ENCODE data around the gene IGFN1.

IGFN1 gene

GRCh38 chr1:201208236-201208635, 17.6 kb downstream of the IGFN1 start:
- no peaks in the 10 kb centered on the region for H3K79me2 ChIP-seq (ENCODE audit: insufficient read depth, low read length)
- no peak overlapping the region for H2AFZ ChIP-seq (ENCODE audit: low read depth, low read length)
- H3K9ac ChIP-seq (ENCODE audit: low read depth, low read length), result no peak overlapping the region
- H3K4me2 ChIP-seq (ENCODE audit: insufficient read depth, low read length), result no peak overlapping the region
- H3K4me1 ChIP-seq (ENCODE audit: insufficient read depth, low read length), result no peaks in the 10 kb centered on the region
- no peak overlapping the region for H3K4me3 ChIP-seq (ENCODE audit: low read depth in 1 of 2, low read length in 2 of 2)
- H4K20me1 ChIP-seq (ENCODE audit: insufficient read depth, low read length), result 0 out of 2 replicates have a peak, but pooled peaks cover 4% of the 10 kb centered on the region
- H3K27ac ChIP-seq (ENCODE audit: low read length), result no peak overlapping the region
- no peak for TF ChIP-seq CTCF (IDR thresholded peaks at IDR 0.05; ENCODE audit: borderline replicate concordance, extremely low read depth, low read length, poor library complexity, severe bottlenecking)
- TF ChIP-seq EZH2 (IDR thresholded peaks at IDR 0.05; ENCODE audit: borderline replicate concordance, low read depth, low read length, severe bottlenecking), result no peak
- ATAC-seq (ENCODE audit: insufficient read depth, low read depth) (no peak), DNase-seq (no peak)
- H3K9me3 ChIP-seq (ENCODE audit: insufficient read depth, low read length, severe bottlenecking), result no peaks in the 10 kb centered on the region
- H3K36me3 ChIP-seq (ENCODE audit: insufficient read depth, low read length), result no peaks in the 10 kb centered on the region
- peaks cover 17% of the 10 kb centered on the region for H3K27me3 ChIP-seq (ENCODE audit: insufficient read depth, low read length, poor library complexity)

- no peak overlapping the region for H3K27ac ChIP-seq (ENCODE audit: low read length)
- TF ChIP-seq CTCF (IDR thresholded peaks at IDR 0.05; ENCODE audit: borderline replicate concordance, extremely low read depth, low read length, poor library complexity, severe bottlenecking) (no peak), EZH2 (IDR thresholded peaks at IDR 0.05; ENCODE audit: borderline replicate concordance, low read depth, low read length, severe bottlenecking) (no peak)
- H2AFZ ChIP-seq (ENCODE audit: low read depth, low read length), result no peak overlapping the region
- H3K27me3 ChIP-seq (ENCODE audit: insufficient read depth, low read length, poor library complexity), result peaks cover 17% of the 10 kb centered on the region
- H3K9ac ChIP-seq (ENCODE audit: low read depth, low read length), result no peak overlapping the region
- no peak overlapping the region for H3K4me2 ChIP-seq (ENCODE audit: insufficient read depth, low read length)
- DNase-seq, result no peak
- H3K4me3 ChIP-seq (ENCODE audit: low read depth in 1 of 2, low read length in 2 of 2), result no peak overlapping the region
- H3K36me3 ChIP-seq (ENCODE audit: insufficient read depth, low read length), result no peaks in the 10 kb centered on the region
- no peaks in the 10 kb centered on the region for H3K9me3 ChIP-seq (ENCODE audit: insufficient read depth, low read length, severe bottlenecking)
- H3K4me1 ChIP-seq (ENCODE audit: insufficient read depth, low read length), result no peaks in the 10 kb centered on the region
- H3K79me2 ChIP-seq (ENCODE audit: insufficient read depth, low read length), result no peaks in the 10 kb centered on the region
- H4K20me1 ChIP-seq (ENCODE audit: insufficient read depth, low read length), result 0 out of 2 replicates have a peak, but pooled peaks cover 4% of the 10 kb centered on the region
- no peak for ATAC-seq (ENCODE audit: insufficient read depth, low read depth)
Observed at GRCh38 chr1:201212056-201212455, 21.4 kb downstream of the IGFN1 start.

GRCh38 chr1:201212461-201213055, 21.9 kb downstream of the IGFN1 start:
- Histone ChIP-seq H3K79me2 (ENCODE audit: insufficient read depth, low read length) (no peaks in the 10 kb centered on the region), H3K4me2 (ENCODE audit: insufficient read depth, low read length) (no peak overlapping the region), H3K9me3 (ENCODE audit: insufficient read depth, low read length, severe bottlenecking) (no peaks in the 10 kb centered on the region), H3K4me1 (ENCODE audit: insufficient read depth, low read length) (no peaks in the 10 kb centered on the region), H3K27me3 (ENCODE audit: insufficient read depth, low read length, poor library complexity) (peaks cover 21% of the 10 kb centered on the region), H2AFZ (ENCODE audit: low read depth, low read length) (no peak overlapping the region), H4K20me1 (ENCODE audit: insufficient read depth, low read length) (no peaks in the 10 kb centered on the region), H3K27ac (ENCODE audit: low read length) (no peak overlapping the region), H3K36me3 (ENCODE audit: insufficient read depth, low read length) (no peaks in the 10 kb centered on the region), H3K9ac (ENCODE audit: low read depth, low read length) (no peak overlapping the region), H3K4me3 (ENCODE audit: low read depth in 1 of 2, low read length in 2 of 2) (no peak overlapping the region)
- DNase-seq, result no peak
- no peak for ATAC-seq (ENCODE audit: insufficient read depth, low read depth)
- TF ChIP-seq CTCF (IDR thresholded peaks at IDR 0.05; ENCODE audit: borderline replicate concordance, extremely low read depth, low read length, poor library complexity, severe bottlenecking) (no peak), EZH2 (IDR thresholded peaks at IDR 0.05; ENCODE audit: borderline replicate concordance, low read depth, low read length, severe bottlenecking) (no peak)
